Endodermal cell (in vitro differentiated cells): ENCODE results near the gene WDR86. TPM values are rescaled to one million over a fixed set of nuclear protein-coding genes. Genes with fewer than 3 reads are reported as not detected.
A peak's percentile ranks its signal among the peaks of the same experiment; 100 is the strongest.

Experiments used
- DNase-seq: peaks from one replicate; pipeline ENCODE4 v3.0.0-alpha.2; 2017
- H3K27ac ChIP-seq: 2 replicates; pipeline ENCODE4 v1.5.1; 2013; ENCODE audit warnings: mild to moderate bottlenecking, low read depth, low read length, moderate library complexity
- H3K27me3 ChIP-seq: 2 replicates; pipeline ENCODE4 v1.6.1; 2013; ENCODE audit warnings: mild to moderate bottlenecking, low read length, moderate library complexity; ENCODE audit not compliant: insufficient read depth, control insufficient read depth, poor library complexity, severe bottlenecking
- H3K36me3 ChIP-seq: 2 replicates; pipeline ENCODE4 v1.7.0; 2013; ENCODE audit warnings: mild to moderate bottlenecking, low read length, moderate library complexity; ENCODE audit not compliant: control insufficient read depth, insufficient read depth
- H3K4me1 ChIP-seq: one replicate; pipeline ENCODE4 v1.7.0; 2013; ENCODE audit warnings: low read length; ENCODE audit not compliant: control insufficient read depth, insufficient read depth
- H3K4me3 ChIP-seq: 2 replicates; pipeline ENCODE4 v1.5.1; 2013; ENCODE audit warnings: mild to moderate bottlenecking, low read length, moderate library complexity
- H3K9ac ChIP-seq: 2 replicates; pipeline ENCODE4 v1.6.1; 2013; ENCODE audit warnings: mild to moderate bottlenecking, low read length, moderate library complexity; ENCODE audit not compliant: poor library complexity, severe bottlenecking; ENCODE audit errors: extremely low read depth
- H3K9me3 ChIP-seq: 2 replicates; pipeline ENCODE4 v1.6.1; 2013; ENCODE audit warnings: mild to moderate bottlenecking, low read length, moderate library complexity; ENCODE audit not compliant: control insufficient read depth
- H3K27ac Mint-ChIP-seq: 2 replicates; pipeline ENCODE4 v1.8.0; 2020; ENCODE audit warnings: mixed read lengths
- H3K27me3 Mint-ChIP-seq: 2 replicates; pipeline ENCODE4 v1.8.0; 2021; ENCODE audit warnings: mild to moderate bottlenecking, mixed read lengths; ENCODE audit not compliant: insufficient read depth
- H3K36me3 Mint-ChIP-seq: 2 replicates; pipeline ENCODE4 v1.8.0; 2020; ENCODE audit warnings: low read depth, mixed read lengths
- H3K4me1 Mint-ChIP-seq: 2 replicates; pipeline ENCODE4 v1.8.0; 2020; ENCODE audit warnings: mixed read lengths
- H3K4me3 Mint-ChIP-seq: 2 replicates; pipeline ENCODE4 v1.8.0; 2020; ENCODE audit warnings: mild to moderate bottlenecking, moderate library complexity, mixed read lengths
- H3K9me3 Mint-ChIP-seq: 2 replicates; pipeline ENCODE4 v1.8.0; 2020; ENCODE audit warnings: mild to moderate bottlenecking, mixed read lengths
- WGBS, 2 experiments: methylation state at CpG; one replicate each; pipeline versions ENCODE4 v1.1.5 to v1.1.7; 2013; ENCODE audit warnings: missing lambda C conversion rate in 2 of 2, mixed read lengths in 1 of 2; ENCODE audit not compliant: insufficient coverage in 1 of 2, insufficient read length in 1 of 2; 5-methylcytosine and 5-hydroxymethylcytosine counted together
- total RNA-seq, 2 donors: library from RNA; stranded (reverse); fragmentation: NEBNext Ultra II Directional in 1 of 2; extraction: Animal tissue kit (Norgen Biotek cat#: 25700) in 1 of 2; gene quantifications; 2 replicates in 1 of 2; 3 replicates in 1 of 2; pipeline ENCODE4 v1.2.1, GENCODE V29; 2021
- TF ChIP-seq, protein P1 (sequence below): fragments of 200-600 bp; sonication (generic); conservative IDR thresholded peaks from 2 replicates; pipeline ENCODE4 v1.5.0; 2021; ENCODE audit warnings: antibody characterized with exemption, mild to moderate bottlenecking

The WDR86 gene
- total RNA-seq, 2 donors from 2014 or later, result 83.3 to 94.2 TPM

DNA sequence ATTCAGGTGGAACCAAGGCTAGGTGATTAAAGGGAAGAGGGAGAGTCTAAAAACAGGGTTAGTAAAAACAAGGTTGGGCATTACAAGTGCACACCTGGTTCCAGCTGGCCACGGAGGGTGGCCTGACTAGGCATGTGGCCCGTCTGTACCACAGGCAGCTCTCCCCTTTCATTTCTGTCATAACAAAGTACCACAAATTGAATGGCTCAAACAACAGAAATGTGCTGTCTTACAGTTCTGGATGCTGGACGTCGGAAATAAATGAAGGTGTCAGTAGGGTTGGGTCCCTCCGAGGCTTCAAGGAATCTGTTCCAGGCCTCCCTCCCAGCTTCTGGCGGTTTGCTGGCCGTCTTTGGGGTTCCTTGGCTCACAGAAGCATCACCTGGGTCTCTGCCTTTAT, 13.4 kb upstream of the WDR86 start:
- peak overlapping the region; percentile 85 for H3K27ac Mint-ChIP-seq
- H3K4me1 Mint-ChIP-seq, result peaks cover 51% of the 10 kb centered on the region
- DNase-seq, result no peak

DNA sequence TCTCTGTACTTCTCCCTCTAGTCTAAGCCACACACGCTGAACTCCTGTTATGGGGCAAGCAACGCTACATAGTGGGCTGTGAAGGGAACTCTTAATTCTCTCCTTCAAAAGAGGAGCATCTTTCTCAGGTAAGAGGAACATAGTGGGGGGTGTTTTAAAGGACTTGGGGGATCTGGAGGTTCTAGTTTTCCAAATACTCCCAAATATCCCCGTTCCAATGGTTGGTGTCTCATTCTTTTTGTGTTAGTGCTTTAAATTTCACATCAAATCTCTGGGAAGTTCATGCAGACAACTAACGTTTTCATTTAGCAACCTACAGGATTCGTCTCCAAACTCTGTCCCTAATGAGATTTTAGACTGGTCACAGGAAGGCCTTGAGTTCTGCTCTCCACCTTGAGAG, 12.4 kb upstream of the WDR86 start:
- Histone ChIP-seq H3K27me3 (no peaks in the 10 kb centered on the region), H3K36me3 (no peaks in the 10 kb centered on the region), H3K9ac (peak overlapping the region; percentile 19), H3K4me3 (peak overlapping the region; percentile 39), H3K9me3 (peaks cover 36% of the 10 kb centered on the region), H3K4me1 (peaks cover 26% of the 10 kb centered on the region), H3K27ac (no peak overlapping the region)
- WGBS, 2 experiments, result 89 to 92% methylated on average over 3 to 5 of the region's 5 CpGs
- Mint-ChIP-seq H3K27ac (peak overlapping the region; percentile 85), H3K4me3 (no peak overlapping the region), H3K36me3 (peaks cover 4% of the 10 kb centered on the region), H3K9me3 (peaks cover 38% of the 10 kb centered on the region), H3K27me3 (peaks cover 12% of the 10 kb centered on the region), H3K4me1 (peaks cover 44% of the 10 kb centered on the region)
- TF ChIP-seq, protein P1, sequence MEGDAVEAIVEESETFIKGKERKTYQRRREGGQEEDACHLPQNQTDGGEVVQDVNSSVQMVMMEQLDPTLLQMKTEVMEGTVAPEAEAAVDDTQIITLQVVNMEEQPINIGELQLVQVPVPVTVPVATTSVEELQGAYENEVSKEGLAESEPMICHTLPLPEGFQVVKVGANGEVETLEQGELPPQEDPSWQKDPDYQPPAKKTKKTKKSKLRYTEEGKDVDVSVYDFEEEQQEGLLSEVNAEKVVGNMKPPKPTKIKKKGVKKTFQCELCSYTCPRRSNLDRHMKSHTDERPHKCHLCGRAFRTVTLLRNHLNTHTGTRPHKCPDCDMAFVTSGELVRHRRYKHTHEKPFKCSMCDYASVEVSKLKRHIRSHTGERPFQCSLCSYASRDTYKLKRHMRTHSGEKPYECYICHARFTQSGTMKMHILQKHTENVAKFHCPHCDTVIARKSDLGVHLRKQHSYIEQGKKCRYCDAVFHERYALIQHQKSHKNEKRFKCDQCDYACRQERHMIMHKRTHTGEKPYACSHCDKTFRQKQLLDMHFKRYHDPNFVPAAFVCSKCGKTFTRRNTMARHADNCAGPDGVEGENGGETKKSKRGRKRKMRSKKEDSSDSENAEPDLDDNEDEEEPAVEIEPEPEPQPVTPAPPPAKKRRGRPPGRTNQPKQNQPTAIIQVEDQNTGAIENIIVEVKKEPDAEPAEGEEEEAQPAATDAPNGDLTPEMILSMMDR, result no peak
- no peak for DNase-seq

More for the DNA sequence above, 13.4 kb upstream of the WDR86 start:
- Histone ChIP-seq H3K27me3 (no peaks in the 10 kb centered on the region), H3K9ac (no peak overlapping the region), H3K4me3 (no peak overlapping the region), H3K36me3 (no peaks in the 10 kb centered on the region), H3K4me1 (peaks cover 26% of the 10 kb centered on the region), H3K9me3 (peaks cover 36% of the 10 kb centered on the region), H3K27ac (no peak overlapping the region)
- H3K36me3 Mint-ChIP-seq, result peaks cover 4% of the 10 kb centered on the region
- peaks cover 9% of the 10 kb centered on the region for H3K27me3 Mint-ChIP-seq
- peaks cover 34% of the 10 kb centered on the region for H3K9me3 Mint-ChIP-seq
- TF ChIP-seq, protein P1, result no peak
- WGBS, 2 experiments, result 85 to 90% methylated on average over 7 of the region's 7 CpGs
- no peak overlapping the region for H3K4me3 Mint-ChIP-seq

DNA sequence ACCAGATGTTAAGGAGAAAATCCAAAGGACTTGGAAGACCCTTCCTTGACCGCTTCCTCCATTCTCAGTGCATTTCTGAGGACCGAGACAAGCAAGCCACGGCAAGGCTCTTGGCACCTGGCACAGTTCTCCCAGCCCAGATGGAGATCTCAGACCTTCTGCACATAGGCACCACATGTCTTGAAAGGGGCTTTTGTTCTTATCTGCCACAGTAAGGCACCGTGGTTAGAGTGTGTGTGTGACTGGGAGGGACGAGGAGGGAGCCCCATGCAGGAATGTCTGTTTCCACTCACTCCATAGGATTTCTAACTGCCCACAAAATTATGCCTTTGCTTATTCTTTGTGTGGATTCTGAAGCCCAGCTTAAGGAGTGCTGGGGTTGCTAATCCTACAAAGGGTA, 10.3 kb upstream of the WDR86 start:
- H3K27me3 Mint-ChIP-seq, result peaks cover 19% of the 10 kb centered on the region
- peaks cover 39% of the 10 kb centered on the region for H3K4me1 Mint-ChIP-seq
- 88 to 94% methylated on average over 3 to 5 of the region's 5 CpGs for WGBS, 2 experiments

More for the DNA sequence above, 10.3 kb upstream of the WDR86 start:
- H3K9me3 Mint-ChIP-seq, result peaks cover 41% of the 10 kb centered on the region
- DNase-seq, result no peak
- peaks cover 18% of the 10 kb centered on the region for H3K4me1 ChIP-seq
- H3K27ac Mint-ChIP-seq, result no peak overlapping the region
- peak overlapping the region; percentile 45 for H3K4me3 ChIP-seq
- peaks cover 36% of the 10 kb centered on the region for H3K9me3 ChIP-seq
- peaks cover 4% of the 10 kb centered on the region for H3K36me3 Mint-ChIP-seq
- H3K27me3 ChIP-seq, result no peaks in the 10 kb centered on the region
- no peak overlapping the region for H3K27ac ChIP-seq
- no peaks in the 10 kb centered on the region for H3K36me3 ChIP-seq
- no peak overlapping the region for H3K4me3 Mint-ChIP-seq
- no peak overlapping the region for H3K9ac ChIP-seq
- TF ChIP-seq, protein P1, result no peak
